AG09309 (cell line): ENCODE results near the gene LMCD1.

Experiments
- DNase-seq: peaks from one replicate; pipeline ENCODE4 v3.0.0-alpha.2; 2010; ENCODE audit warnings: low read depth
- H3K4me3 ChIP-seq: 2 replicates; pipeline ENCODE4 v1.5.1; 2011; ENCODE audit warnings: mild to moderate bottlenecking, low read depth, low read length, moderate library complexity; ENCODE audit not compliant: control insufficient read depth
- CTCF ChIP-seq: IDR thresholded peaks from 2 replicates; pipeline ENCODE4 v1.5.1; 2011; ENCODE audit warnings: mild to moderate bottlenecking, low read depth, low read length, inconsistent platforms; ENCODE audit not compliant: insufficient read depth, control insufficient read depth; ENCODE audit errors: missing control alignments

The LMCD1 gene

GRCh38 chr3:8507496-8507895 lies 5.9 kb downstream of the LMCD1 start:
- H3K4me3 ChIP-seq = no peak overlapping the region
- no peak for TF ChIP-seq CTCF
- DNase-seq = no peak

GRCh38 chr3:8509961-8510360 lies 8.3 kb downstream of the LMCD1 start:
- no peak for TF ChIP-seq CTCF
- H3K4me3 ChIP-seq = no peak overlapping the region
- DNase-seq = no peak

GRCh38 chr3:8512234-8512633 lies 10.6 kb downstream of the LMCD1 start:
- H3K4me3 ChIP-seq = no peak overlapping the region
- no peak for DNase-seq
- no peak for TF ChIP-seq CTCF

- DNase-seq = no peak
- H3K4me3 ChIP-seq = no peak overlapping the region
- TF ChIP-seq CTCF = no peak
Measured at GRCh38 chr3:8516047-8516661, 14.5 kb downstream of the LMCD1 start.

GRCh38 chr3:8516783-8517182 lies 15.2 kb downstream of the LMCD1 start:
- no peak for DNase-seq
- TF ChIP-seq CTCF = no peak
- H3K4me3 ChIP-seq = no peak overlapping the region

GRCh38 chr3:8517487-8517886 lies 15.9 kb downstream of the LMCD1 start:
- no peak for DNase-seq
- TF ChIP-seq CTCF = no peak
- no peak overlapping the region for H3K4me3 ChIP-seq

GRCh38 chr3:8518138-8518537 lies 16.5 kb downstream of the LMCD1 start:
- no peak for DNase-seq
- TF ChIP-seq CTCF = no peak
- H3K4me3 ChIP-seq = no peak overlapping the region
